HG02884 (cell line): ENCODE measurements around the gene TMEM114.

Experiments used
- ATAC-seq: cut with Tn5 transposase; IDR thresholded peaks from one replicate; pipeline ENCODE4 v1.9.1; 2021; ENCODE audit warnings: mild to moderate bottlenecking, moderate library complexity; ENCODE audit not compliant: unreplicated experiment

TMEM114 gene

GRCh38 chr16:8551388-8552332, 38.7 kb downstream of the TMEM114 start:
- ATAC-seq = no peak

GRCh38 chr16:8550728-8551387, 39.5 kb downstream of the TMEM114 start:
- no peak for ATAC-seq

GRCh38 chr16:8549843-8550412, 40.4 kb downstream of the TMEM114 start:
- no peak for ATAC-seq

GRCh38 chr16:8548166-8548565, 42.1 kb downstream of the TMEM114 start:
- no peak for ATAC-seq

GRCh38 chr16:8547762-8548161, 42.5 kb downstream of the TMEM114 start:
- no peak for ATAC-seq

GRCh38 chr16:8544406-8544805, 45.9 kb downstream of the TMEM114 start:
- ATAC-seq = no peak

DNA sequence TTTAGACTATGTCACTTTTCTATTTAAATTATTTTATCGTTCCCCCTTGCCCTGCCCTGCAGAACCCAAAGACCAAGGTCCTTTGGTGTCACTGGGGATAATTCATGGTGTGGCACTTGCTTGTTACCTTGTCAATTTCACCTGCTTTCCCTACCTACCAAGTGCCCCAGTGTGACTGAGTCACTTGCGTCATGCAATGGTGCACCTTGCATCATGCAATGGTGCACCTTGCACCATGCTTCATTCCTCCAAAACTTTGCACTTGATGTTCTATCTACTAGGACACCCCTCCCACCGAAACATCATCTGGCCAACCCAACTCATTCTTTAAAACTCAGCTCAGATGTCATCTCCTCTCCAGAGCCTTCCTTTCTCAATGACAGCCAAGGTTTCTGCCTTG, 47.1 kb downstream of the TMEM114 start:
- ATAC-seq = no peak

DNA sequence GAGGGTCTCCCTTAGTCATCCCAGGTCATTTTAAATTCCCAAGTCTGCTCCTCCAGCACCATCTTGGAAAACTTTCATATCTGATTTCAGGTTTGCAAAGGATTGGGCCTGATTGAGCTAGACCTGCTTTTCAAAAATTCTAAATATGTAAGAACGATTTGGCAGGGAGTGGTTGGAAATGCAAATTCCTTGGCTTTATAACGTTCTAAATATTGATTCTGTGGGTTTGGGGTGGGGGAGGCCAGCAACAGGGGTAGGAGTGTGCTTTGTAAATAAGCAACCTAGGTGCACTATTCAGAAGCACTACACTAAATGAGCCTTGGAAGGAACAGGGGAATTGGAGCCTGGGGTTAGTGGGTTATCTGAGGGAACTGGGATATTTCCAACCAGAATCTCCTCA, 47.9 kb downstream of the TMEM114 start:
- ATAC-seq = no peak

- ATAC-seq = no peak
Measured at GRCh38 chr16:8541868-8542267, 48.4 kb downstream of the TMEM114 start.

DNA sequence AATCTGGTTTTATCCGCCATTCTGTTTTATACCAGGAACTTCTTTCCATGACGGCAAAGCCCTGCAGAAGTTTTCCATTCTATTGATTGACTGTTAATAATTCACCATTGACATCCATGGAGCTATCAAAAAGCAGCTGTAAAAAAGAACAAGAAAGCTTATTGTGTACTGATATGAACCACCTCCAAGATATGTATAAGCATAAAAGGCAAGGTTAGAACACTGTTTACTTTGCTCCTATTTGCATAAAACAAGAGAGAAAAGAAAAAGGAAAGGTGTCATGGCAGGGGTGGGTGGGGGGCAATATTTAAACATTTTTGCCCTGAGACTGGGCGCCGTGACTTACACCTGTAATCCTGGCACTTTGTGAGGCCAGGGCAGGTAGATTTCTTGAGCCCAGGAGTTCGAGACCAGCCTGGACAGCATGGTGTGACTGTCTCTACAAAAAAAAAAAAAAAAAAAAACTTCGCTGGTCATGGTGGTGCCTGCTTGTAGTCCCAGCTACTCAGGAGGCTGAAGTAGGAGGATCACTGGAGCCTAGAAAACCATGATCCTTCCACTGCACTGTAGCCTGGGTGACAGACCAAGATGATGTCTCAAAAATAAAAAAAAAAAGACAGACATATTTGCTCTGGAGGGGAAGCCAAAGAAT, 52.5 kb downstream of the TMEM114 start:
- ATAC-seq = no peak

DNA sequence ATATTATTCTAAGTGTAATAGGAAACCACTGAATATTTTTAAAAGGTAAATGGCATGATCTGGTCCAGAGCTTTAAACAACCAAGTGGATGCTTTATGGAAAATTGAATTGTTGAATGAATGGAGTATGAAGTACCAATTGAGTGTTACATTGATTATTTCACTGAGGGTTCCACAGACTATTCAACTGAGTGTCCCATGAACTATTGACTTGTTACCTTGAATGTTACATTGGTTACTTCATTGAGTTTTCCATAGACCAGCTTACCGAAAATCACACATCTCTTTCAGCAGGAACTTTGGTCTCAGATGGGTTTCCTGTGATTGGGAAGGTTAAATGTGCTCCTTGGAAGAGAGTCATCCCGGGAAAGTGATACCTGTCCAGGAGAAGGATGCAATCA, 56.8 kb downstream of the TMEM114 start:
- ATAC-seq = no peak

DNA sequence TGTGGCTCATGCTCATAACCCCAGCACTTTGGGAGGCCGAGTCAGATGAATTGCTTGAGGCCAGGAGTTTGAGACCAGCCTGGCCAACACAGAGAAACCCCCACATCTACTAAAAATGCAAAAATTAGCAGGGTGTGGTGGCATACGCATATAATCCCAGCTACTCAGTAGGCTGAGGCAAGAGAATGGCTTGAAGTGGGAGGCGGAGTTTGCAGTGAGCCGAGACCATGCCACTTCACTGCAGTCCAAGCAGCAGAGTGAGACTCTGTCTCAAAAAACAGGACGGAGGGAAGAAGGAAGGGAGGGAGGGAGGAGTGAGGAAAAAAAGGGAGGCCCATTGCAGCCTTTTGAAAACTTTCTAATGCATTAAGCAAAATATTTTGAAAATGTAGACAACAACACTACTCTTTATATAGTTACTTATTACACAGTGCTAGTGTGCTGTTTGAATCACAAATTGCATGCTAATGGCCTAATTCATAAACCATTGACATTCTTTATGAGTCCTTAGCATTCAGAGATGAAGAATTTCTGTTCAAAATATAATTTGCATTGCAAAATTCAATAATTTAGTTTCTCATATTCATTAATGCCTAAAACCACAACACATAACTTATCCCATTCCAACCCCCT, 59.4 kb downstream of the TMEM114 start:
- ATAC-seq = no peak

GRCh38 chr16:8528471-8528870, 61.8 kb downstream of the TMEM114 start:
- no peak for ATAC-seq

DNA sequence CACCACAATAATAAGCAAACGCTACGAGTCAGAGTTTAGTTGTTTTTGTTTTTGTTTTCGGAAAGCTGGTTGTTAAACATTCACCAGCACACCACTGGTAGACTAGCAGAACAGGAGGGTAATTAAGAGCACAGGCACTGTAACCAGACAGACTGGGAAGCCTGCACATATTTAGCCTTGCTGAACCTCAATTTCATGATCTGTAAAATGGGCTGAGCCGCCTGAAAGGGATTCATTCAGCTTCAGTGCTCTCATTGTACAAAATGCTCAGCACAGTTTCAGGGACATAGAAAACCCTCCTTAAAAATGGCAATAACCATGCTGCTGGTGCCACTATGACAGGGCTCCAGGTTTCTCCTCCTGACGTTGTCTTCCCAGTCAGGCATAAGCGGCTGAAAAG, 66.4 kb downstream of the TMEM114 start:
- ATAC-seq = no peak

DNA sequence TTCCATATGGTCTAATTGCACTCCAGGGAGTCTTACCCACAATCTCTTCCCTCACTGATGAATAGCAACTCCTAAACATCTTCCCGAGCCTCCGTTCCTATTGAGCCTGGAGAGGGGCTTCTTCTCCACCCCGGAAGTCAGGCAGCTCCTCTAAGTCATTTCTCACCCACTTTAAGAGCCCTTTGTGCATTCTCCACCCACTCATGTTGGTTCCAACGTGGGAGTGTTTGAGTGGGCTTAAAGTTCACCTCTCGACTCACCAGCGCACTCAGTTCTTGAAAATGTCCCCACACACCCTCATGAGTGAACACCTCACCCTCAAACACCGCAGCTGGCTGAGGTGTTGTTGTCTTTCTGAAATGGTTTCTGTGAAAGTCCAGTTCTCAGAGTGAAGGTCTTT, 67.6 kb downstream of the TMEM114 start:
- ATAC-seq = no peak

GRCh38 chr16:8519643-8520042, 70.7 kb downstream of the TMEM114 start:
- ATAC-seq = no peak
